Fibroblast of the aortic adventitia (primary cell): Measurements from ENCODE around the gene PKNOX2. TPM values are rescaled to one million over a fixed set of nuclear protein-coding genes. Genes with fewer than 3 reads are reported as not detected.

Experiments used
- DNase-seq: peaks from one replicate; pipeline ENCODE4 v3.0.0-alpha.2; 2010; ENCODE audit warnings: low read depth
- H3K4me3 ChIP-seq: 2 replicates; pipeline ENCODE4 v1.5.1; 2011; ENCODE audit warnings: low read depth, mild to moderate bottlenecking, control low read depth, low read length, moderate library complexity
- CTCF ChIP-seq: IDR thresholded peaks from 2 replicates; pipeline ENCODE4 v1.5.1; 2011; ENCODE audit warnings: mild to moderate bottlenecking, low read length, control low read depth, inconsistent platforms; ENCODE audit not compliant: insufficient read depth
- total RNA-seq: library from RNA; depleted of rRNA; stranded (reverse); fragments of >200 nt; gene quantifications from 2 replicates; pipeline ENCODE4 v1.2.3, GENCODE V29; 2012; ENCODE audit warnings: low replicate concordance

Gene PKNOX2
- total RNA-seq, 1 donor: 2.0 TPM

- TF ChIP-seq CTCF: no peak
- H3K4me3 ChIP-seq: no peak overlapping the region
- no peak for DNase-seq
These were observed 71.7 kb downstream of the PKNOX2 start for GRCh38 chr11:125236072-125236825.

GRCh38 chr11:125239585-125240560, 75.3 kb downstream of the PKNOX2 start:
- no peak for DNase-seq
- H3K4me3 ChIP-seq: no peak overlapping the region
- no peak for TF ChIP-seq CTCF

GRCh38 chr11:125241104-125241503, 76.6 kb downstream of the PKNOX2 start:
- no peak for DNase-seq
- TF ChIP-seq CTCF: no peak
- no peak overlapping the region for H3K4me3 ChIP-seq

GRCh38 chr11:125242141-125242775, 77.7 kb downstream of the PKNOX2 start:
- H3K4me3 ChIP-seq: no peak overlapping the region
- no peak for DNase-seq
- no peak for TF ChIP-seq CTCF

- no peak overlapping the region for H3K4me3 ChIP-seq
- no peak for TF ChIP-seq CTCF
These were observed 79.6 kb downstream of the PKNOX2 start for GRCh38 chr11:125244166-125244565.

GRCh38 chr11:125245299-125245698, 80.7 kb downstream of the PKNOX2 start:
- H3K4me3 ChIP-seq: no peak overlapping the region
- no peak for TF ChIP-seq CTCF
- DNase-seq: peak; percentile 82

More at GRCh38 chr11:125244166-125244565, 79.6 kb downstream of the PKNOX2 start:
- no peak for DNase-seq
